HG03432 (cell line): ENCODE results near the gene COA4.

Source experiments
- ATAC-seq: cut with Tn5 transposase; IDR thresholded peaks from one replicate; pipeline ENCODE4 v1.9.1; 2021; ENCODE audit warnings: mild to moderate bottlenecking, moderate library complexity; ENCODE audit not compliant: unreplicated experiment

Gene COA4

DNA sequence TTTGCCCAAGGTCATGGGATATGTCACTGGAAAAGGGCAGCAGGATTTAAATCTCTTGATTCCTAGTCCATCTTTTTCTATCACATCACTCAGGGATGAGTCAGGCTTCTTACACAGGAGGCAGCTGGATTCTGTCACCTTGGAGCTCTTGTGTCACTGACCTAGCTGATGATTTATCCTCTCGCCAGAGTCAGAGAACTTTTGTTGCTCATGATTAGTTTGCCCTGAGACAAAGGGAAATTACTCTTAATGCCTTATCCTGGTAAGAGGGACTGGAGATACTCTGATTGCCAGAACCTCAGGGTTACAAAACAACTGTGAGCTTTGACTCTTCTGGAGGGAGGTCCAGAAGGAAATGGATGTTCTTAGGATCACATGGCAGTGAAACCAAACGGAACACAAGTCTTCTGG, 10.1 kb downstream of the COA4 start:
- no peak for ATAC-seq

DNA sequence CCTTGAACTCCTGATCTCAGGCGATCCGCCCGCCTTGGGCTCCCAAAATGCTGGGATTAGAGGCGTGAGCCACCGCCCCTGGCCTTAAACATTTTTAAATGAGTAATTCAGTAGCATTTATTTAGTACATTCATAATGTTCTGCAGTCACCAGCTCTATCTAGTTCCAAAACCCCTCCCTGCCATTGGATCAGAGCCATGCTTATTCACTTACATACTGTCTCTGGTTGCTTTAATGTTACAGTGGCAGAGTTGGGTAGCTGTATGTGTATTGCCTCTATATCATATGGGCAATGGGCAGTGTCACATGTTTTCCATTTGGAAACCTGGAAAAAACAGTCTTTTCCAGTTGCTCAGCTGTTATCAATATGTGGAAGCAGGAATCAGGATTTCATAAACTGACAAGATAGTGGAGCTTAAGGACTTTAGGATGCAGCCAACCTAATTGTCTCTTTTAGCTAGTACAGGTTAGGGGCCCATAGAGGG, 10.5 kb downstream of the COA4 start:
- ATAC-seq: no peak

DNA sequence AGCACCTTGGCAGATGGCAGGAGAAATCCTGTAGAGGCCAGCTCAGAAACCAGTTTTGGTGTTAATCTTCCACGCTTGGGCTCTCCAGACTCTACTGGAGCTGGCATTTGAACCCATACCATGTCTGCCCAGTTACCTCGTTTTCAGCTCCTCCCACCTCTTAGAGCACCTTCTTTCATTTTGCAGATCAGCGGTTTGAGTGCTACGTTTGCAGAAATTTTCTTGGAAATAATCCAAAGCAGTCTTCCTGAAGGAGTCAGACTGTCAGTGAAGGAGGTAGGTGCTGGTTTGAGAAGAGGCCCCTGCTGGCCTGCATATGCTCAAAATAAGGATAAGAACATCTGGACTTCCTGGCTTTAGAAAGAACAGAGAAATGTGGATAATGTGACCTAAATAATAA, 13.7 kb downstream of the COA4 start:
- no peak for ATAC-seq

DNA sequence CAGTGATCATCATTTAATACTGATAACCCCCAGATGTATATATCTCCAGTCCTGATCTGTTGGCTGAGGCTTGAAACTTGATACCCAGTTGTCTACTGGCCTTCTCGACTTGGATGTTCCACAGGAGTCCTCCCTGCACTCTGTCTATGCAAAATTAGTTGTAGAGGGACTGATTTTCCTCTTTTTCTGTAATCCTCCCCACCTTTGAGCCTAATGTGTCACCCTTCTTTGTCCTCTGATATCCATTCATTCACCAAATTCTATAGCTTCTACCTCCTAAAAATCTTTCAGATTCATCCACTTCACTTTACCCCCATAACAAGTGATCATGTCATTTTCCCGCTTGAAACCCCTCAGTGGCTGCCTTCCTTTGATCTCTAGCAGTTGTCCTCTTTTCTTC, 16.4 kb downstream of the COA4 start:
- no peak for ATAC-seq

DNA sequence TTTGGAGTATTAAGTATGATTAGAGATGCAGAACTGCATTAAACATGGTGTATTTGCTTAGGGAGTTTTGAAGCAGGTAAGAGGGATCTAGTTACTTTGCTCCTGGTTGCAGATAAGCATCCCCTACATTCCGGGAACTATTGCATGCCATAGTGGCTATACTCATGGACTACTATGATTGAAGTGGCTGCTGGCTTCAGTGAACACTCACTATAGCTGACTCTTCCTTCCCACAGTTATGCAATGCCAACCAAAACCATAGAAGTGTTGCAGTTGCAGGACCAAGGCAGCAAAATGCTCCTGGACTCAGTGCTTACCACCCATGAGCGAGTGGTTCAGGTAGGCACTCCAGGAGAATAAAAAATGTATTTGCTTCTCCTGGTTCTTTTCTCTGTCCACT, 17.0 kb downstream of the COA4 start:
- ATAC-seq: no peak

DNA sequence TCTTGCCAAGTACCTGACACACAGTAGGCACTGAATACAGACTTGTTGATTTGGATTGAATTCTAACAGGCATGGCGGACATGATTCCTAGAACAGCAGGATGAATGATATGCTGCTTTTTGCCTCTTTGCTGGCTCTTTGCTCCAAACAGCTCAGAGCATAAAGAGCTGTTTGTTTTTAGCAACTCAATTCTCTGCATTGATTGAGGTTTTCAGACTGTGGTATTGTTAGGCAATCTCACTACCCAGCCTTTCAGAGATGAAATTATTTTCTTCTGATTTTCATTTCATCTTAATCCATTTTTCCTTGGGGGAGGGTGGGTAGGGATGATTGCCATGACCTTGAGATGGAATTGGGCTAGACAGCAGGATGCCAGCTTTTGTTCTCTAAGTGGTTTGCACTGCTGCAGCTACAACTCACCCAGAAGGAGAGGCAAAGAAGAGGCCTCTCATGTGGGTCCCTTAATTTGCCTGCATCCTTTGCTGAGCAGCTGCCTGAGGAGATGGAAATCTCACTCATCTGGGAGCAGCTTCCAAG, 20.5 kb downstream of the COA4 start:
- ATAC-seq: no peak

DNA sequence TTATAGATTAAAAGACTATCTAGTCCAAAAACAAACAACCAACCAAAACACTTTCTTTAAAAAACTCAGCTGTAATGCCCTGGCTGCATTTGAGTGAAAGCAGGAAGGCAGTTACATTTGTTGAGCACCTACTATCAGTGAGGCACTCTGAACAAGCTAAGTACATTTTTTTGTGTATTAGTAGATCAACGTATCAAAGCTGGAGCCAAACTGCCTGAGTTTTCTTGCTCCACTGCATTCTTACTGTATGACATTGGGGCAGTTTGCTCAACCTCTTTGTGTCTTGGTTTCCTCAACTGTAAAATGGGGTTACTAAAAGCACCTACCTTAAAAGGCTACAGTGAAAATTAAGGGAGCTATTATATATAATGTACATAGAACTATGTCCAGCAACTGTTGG, 22.0 kb downstream of the COA4 start:
- no peak for ATAC-seq

DNA sequence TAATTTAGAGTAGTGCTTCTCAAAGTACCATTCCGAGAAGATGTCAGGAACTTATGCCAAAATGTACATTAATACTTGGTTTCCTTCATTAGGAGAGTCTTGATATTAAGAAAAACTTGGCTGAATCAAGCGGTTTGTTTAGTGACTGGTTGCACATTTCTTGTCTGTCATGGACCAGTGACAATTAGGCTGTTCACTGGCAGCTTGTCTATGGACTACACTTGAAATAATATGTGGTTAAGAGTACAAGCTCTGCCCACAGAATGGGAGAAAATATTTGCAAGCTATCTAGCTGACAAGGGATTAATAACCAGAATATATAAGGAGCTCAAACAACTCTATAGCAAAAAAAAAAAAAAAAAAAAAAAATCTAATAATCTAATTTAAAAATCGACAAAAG, 24.6 kb downstream of the COA4 start:
- ATAC-seq: no peak

DNA sequence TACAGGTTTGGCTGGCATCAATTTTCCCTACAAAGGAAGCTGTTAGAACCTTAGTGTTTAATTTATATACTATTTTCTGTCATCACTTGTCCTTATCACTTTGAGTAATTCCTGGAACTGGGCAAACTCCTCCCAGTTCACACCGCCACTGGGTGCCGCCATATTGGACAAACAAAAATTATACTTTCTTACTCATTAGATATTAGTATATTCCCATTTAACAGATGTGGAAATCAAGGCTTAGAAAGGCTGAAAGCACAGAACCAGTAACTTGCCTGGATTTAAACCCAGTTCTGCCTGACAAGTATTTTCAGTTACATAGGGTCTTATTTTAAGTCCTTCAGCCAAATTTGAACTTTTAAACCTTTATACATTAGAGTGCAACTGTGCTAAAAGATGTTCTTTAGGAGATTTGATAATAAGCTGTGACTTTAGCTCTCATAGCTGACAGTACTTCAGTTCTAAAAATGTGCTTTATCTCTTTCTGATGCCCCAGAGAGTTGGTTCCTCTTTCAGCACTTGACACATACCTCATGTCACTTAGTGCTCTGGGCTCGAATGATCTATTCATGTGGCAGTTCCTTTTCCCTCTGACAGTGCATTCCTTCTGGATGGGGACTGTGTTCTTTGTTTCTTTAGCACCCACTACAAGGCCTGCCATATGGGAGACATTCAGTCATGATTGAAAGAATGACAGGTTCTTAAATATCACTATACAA, 25.4 kb downstream of the COA4 start:
- ATAC-seq: no peak

DNA sequence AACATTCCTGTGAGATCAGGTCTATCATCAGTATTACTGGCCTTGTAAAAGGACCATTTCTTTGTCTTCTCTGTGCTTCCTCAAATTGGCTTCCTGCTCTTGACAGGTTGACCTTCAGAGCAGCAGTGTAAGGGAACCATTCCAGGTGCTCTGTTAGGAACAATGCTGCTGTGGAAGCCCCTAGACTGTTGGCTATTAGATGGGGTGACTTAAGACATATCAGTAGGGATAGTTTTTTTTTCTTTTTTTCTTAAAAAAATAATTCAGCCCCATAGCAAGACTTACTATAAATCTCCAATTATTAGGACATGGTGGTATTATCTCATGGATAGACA, 37.6 kb downstream of the COA4 start:
- no peak for ATAC-seq

DNA sequence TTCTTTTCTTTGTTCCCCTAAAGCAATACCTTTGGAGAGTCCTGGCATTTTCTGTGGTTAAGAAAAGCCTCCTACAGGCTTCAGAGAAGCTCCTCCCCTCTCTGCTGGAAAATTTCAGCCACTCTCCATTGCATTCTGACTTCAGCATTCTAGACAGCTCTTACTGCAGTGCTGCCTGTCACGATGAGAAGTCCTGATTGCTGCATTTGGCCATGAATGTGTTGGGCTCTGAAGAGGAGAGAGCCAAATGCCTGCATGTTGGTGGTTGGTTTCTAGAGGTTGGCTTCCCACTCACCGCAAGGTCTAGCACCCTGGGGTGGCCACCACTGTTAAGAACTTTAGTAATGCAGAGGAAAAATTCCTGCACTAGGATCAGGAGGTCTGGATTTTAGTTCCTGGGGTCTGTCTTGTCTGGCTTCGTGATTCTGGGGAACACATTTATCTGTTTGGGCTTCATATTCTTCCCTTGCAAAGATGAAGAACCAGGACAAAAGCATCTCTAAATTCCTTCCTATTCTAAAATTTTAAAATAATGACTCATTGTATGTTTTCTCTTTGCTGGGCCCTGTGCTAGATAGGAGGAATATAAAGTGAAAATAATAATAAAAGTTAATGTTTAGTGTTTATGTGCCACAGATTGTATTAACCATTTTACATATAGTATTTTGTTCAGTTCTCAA, 38.1 kb downstream of the COA4 start:
- ATAC-seq: no peak

DNA sequence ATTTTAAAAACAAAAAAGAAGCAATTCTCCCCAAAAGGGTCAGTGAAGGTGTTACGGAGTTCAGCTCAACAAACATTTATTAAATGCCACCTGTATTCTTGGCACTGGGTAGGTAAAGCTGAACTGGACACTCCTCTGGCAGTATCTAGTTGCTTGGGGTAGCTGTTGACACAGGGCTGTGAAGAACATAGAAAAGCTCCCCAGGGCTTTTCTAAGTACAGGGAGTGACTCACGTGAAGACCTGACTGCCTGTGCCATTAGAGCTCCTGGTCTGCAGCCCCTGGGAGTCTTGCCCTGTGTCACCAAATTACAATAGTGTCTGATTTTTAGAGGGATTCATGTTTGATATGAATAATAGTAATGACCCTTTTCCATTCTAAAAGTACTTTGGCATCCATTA, 43.6 kb downstream of the COA4 start:
- ATAC-seq: no peak

DNA sequence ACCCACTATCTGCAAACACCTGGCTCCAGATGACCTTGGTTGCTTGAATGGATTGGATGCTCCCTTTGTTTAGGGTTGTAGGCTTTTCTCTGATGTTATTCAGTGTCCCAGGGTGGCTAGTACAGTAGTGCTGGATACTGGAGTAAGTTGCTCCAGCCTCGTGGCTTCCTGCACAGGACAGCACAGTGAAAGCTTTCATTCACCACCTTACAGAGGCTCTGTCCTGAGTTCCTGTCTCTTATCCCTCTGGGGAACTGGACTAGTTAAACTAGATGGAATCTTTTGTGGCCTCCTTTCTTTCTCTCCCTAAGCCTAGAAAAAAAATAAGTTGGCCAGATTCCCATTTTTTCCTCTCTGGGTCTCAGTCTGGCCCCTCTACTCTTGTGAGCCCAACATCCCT, 46.4 kb downstream of the COA4 start:
- ATAC-seq: no peak
